A549 (cell line): Measurements from ENCODE around the gene LTA. TPM values are rescaled to one million over a fixed set of nuclear protein-coding genes. Genes with fewer than 3 reads are reported as not detected.

Source experiments
- ATAC-seq, 2 experiments: fragments of 200-7000 bp in 1 of 2; fragments of >200 bp in 1 of 2; cut with Nextera tagmentation in 1 of 2; cut with Tn5 transposase in 1 of 2; 3 replicates each; pipeline versions ENCODE4 v1.8.0 to v1.9.1; 2018 to 2020; ENCODE audit warnings: mild to moderate bottlenecking in 1 of 2, moderate library complexity in 1 of 2
- CTCF ChIA-PET: fragments of 300-600 bp; sonication (Branson Sonifier 250); formaldehyde crosslinking; extraction: SDS; loops from one replicate; lab custom pipeline; 2021; ENCODE audit warnings: antibody characterized with exemption, inconsistent platforms; lab: Yijun Ruan, JAX
- POLR2A ChIA-PET: fragments of 350-600 bp; formaldehyde crosslinking; extraction: SDS; loops from one replicate; lab custom pipeline; 2021; ENCODE audit warnings: antibody characterized with exemption, inconsistent platforms; lab: Yijun Ruan, JAX
- DNase-seq, 2 experiments: peaks; one replicate each; pipeline versions ENCODE4 v3.0.0 to v3.0.0-alpha.2; 2011 to 2016; ENCODE audit warnings: low read depth in 1 of 2, low spot score in 1 of 2
- FAIRE-seq: peaks from 2 replicates; lab custom pipeline; 2011; peaks lifted over from hg19 to GRCh38; lab: Jason Lieb, UNC
- H3K27ac ChIP-seq, 2 experiments: fragments of >200 bp; sonication (Bioruptor Twin); formaldehyde crosslinking; 3 replicates each; pipeline ENCODE4 v1.5.1; 2016 to 2017
- H3K4me1 ChIP-seq: fragments of >200 bp; sonication (Bioruptor Twin); formaldehyde crosslinking; 3 replicates; pipeline ENCODE4 v1.6.1; 2016
- H3K4me2 ChIP-seq: fragments of >200 bp; sonication (Bioruptor Twin); formaldehyde crosslinking; 3 replicates; pipeline ENCODE4 v1.6.1; 2016
- H3K4me3 ChIP-seq: fragments of >200 bp; sonication (Bioruptor Twin); formaldehyde crosslinking; 3 replicates; pipeline ENCODE4 v1.5.1; 2016
- H3K9me3 ChIP-seq: fragments of >200 bp; sonication (Bioruptor Twin); formaldehyde crosslinking; 3 replicates; pipeline ENCODE4 v1.6.1; 2016
- CHD2 ChIP-seq: fragments of 150-350 bp; IDR thresholded peaks from 2 replicates; pipeline ENCODE4 v1.6.1; 2014; ENCODE audit warnings: low read length; ENCODE audit not compliant: partially characterized antibody
- ELK1 ChIP-seq: fragments of 150-350 bp; IDR thresholded peaks from 2 replicates; pipeline ENCODE4 v1.6.1; 2014; ENCODE audit warnings: low read depth, mild to moderate bottlenecking, low read length
- EP300 ChIP-seq, 2 experiments: fragments of >200 bp; sonication (Bioruptor Twin); formaldehyde crosslinking; IDR thresholded peaks; 2 replicates in 1 of 2; 3 replicates in 1 of 2; pipeline ENCODE4 v1.6.1; 2016 to 2017
- ESRRA ChIP-seq: fragments of 150-350 bp; IDR thresholded peaks from 2 replicates; pipeline ENCODE4 v1.6.1; 2014; ENCODE audit warnings: mild to moderate bottlenecking, low read length, borderline replicate concordance
- FOSL2 ChIP-seq, 2 experiments: fragments of 450-650 bp in 1 of 2; fragments of >200 bp in 1 of 2; sonication (Bioruptor Twin) in 1 of 2; formaldehyde crosslinking; IDR thresholded peaks; 2 replicates each; pipeline versions ENCODE4 v1.5.0 to v1.6.1; 2016 to 2020; ENCODE audit warnings: mild to moderate bottlenecking in 1 of 2, moderate library complexity in 1 of 2
- FOXS1 ChIP-seq: fragments of 250-450 bp; sonication (Bioruptor Pico); IDR thresholded peaks from 2 replicates; pipeline ENCODE4 v1.5.0; 2020; ENCODE audit warnings: mild to moderate bottlenecking, moderate library complexity
- GATA3 ChIP-seq: IDR thresholded peaks from 2 replicates; pipeline ENCODE4 v1.6.1; 2012; ENCODE audit warnings: borderline replicate concordance
- HDAC2 ChIP-seq: fragments of 200-600 bp; sonication (generic); IDR thresholded peaks from 2 replicates; pipeline ENCODE4 v1.6.1; 2016
- HMGXB4 ChIP-seq: fragments of 250-450 bp; sonication (Bioruptor Pico); IDR thresholded peaks from 2 replicates; pipeline ENCODE4 v1.5.0; 2021; ENCODE audit warnings: mild to moderate bottlenecking, moderate library complexity, borderline replicate concordance
- HOXB5 ChIP-seq: fragments of 250-450 bp; sonication (Bioruptor Pico); IDR thresholded peaks from 2 replicates; pipeline ENCODE4 v1.5.0; 2020; ENCODE audit warnings: mild to moderate bottlenecking, moderate library complexity
- MAX ChIP-seq: IDR thresholded peaks from 2 replicates; pipeline ENCODE4 v1.6.1; 2012
- NFE2L2 ChIP-seq: fragments of 150-350 bp; conservative IDR thresholded peaks from 2 replicates; pipeline ENCODE4 v1.6.1; 2014; ENCODE audit warnings: low read length
- PBX3 ChIP-seq: IDR thresholded peaks from 2 replicates; pipeline ENCODE4 v1.6.1; 2012
- RARB ChIP-seq: fragments of 250-450 bp; sonication (Bioruptor Pico); IDR thresholded peaks from 2 replicates; pipeline ENCODE4 v1.8.0; 2021; ENCODE audit warnings: mild to moderate bottlenecking, moderate library complexity
- RCOR1 ChIP-seq: fragments of 150-350 bp; IDR thresholded peaks from 2 replicates; pipeline ENCODE4 v1.6.1; 2014; ENCODE audit warnings: antibody characterized with exemption, low read length, low read depth
- REST ChIP-seq: fragments of 200-600 bp; sonication (generic); IDR thresholded peaks from 2 replicates; pipeline ENCODE4 v1.6.1; 2016; ENCODE audit warnings: antibody characterized with exemption, mild to moderate bottlenecking, moderate library complexity
- SMC3 ChIP-seq: fragments of >200 bp; sonication (Bioruptor Twin); formaldehyde crosslinking; IDR thresholded peaks from 3 replicates; pipeline ENCODE4 v1.6.1; 2018; ENCODE audit warnings: inconsistent platforms
- TFCP2L1 ChIP-seq: fragments of 250-450 bp; sonication (Bioruptor Pico); IDR thresholded peaks from 2 replicates; pipeline ENCODE4 v1.5.0; 2021; ENCODE audit warnings: mild to moderate bottlenecking
- ZFP36 ChIP-seq: fragments of 450-650 bp; IDR thresholded peaks from 2 replicates; pipeline ENCODE4 v1.6.1; 2014; ENCODE audit warnings: borderline replicate concordance; ENCODE audit not compliant: partially characterized antibody
- WGBS: methylation state at CpG from one replicate; pipeline ENCODE4 v1.1.6; 2017; ENCODE audit errors: missing lambda C conversion rate; 5-methylcytosine and 5-hydroxymethylcytosine counted together
- polyA minus RNA-seq: library from RNA; depleted of rRNA, polyadenylated mRNA; stranded (reverse); fragments of >200 nt; gene quantifications from 2 replicates; pipeline ENCODE4 v1.2.3, GENCODE V29; 2011; rRNA and poly(A)+ RNA removed
- polyA plus RNA-seq, 4 experiments: library from polyadenylated mRNA; depleted of rRNA in 3 of 4; stranded (reverse); fragments of >200 nt; fragmentation: RNase III in 1 of 4; extraction: RNeasy Plus Mini Kit Qiagen cat#74134 plus additional on column Dnase treatment in 1 of 4; gene quantifications; 2 replicates in 3 of 4; 3 replicates in 1 of 4; pipeline ENCODE4 v1.2.3, GENCODE V29; 2011 to 2017

The LTA gene
- polyA plus RNA-seq (2011; rRNA removed) (0.07 TPM in 1 of 2 replicates, not detected in the other), polyA plus RNA-seq (2017; fragmentation: RNase III; extraction: RNeasy Plus Mini Kit Qiagen cat#74134 plus additional on column Dnase treatment) (0.07 to 0.08 TPM in 2 of 3 replicates, not detected in the other), polyA minus RNA-seq (not detected in 2 replicates)
- polyA plus RNA-seq (2012; cell fraction: cytosol; rRNA removed) = 0.04 TPM in 2 replicates
- polyA plus RNA-seq (2012; cell fraction: nucleus; rRNA removed) = 0.05 TPM in 1 of 2 replicates, not detected in the other

GRCh38 chr6:31572041-31572911 lies at the start of gene LTA:
TSS of gene LTA (plus strand) at chr6:31572289. CDS start at chr6:31572743, 454 bp downstream.
- CTCF ChIA-PET = interaction anchor here (1.0 to 18.3 kb wide), 3 partner anchors 8 to 22 kb away, joined by 3 to 338 read pairs (median 30); partner anchors contain the start of gene NCR3
- no peak for TF ChIP-seq FOSL2 (IDR thresholded peaks at IDR 0.05)
- TF ChIP-seq FOSL2 (CRISPR knock-in tag; IDR thresholded peaks at IDR 0.05) = no peak
- TF ChIP-seq REST = no peak
- no peak for TF ChIP-seq FOXS1 (CRISPR knock-in tag)
- no peak for TF ChIP-seq PBX3
- no peak for TF ChIP-seq RCOR1
- TF ChIP-seq HDAC2 = no peak
- no peak for TF ChIP-seq EP300 (IDR thresholded peaks at IDR 0.05)
- no peak for TF ChIP-seq HOXB5 (CRISPR knock-in tag)
- no peak for TF ChIP-seq TFCP2L1 (CRISPR knock-in tag)
- TF ChIP-seq HMGXB4 = no peak
- TF ChIP-seq SMC3 = no peak
- no peak for TF ChIP-seq CHD2
- TF ChIP-seq RARB (CRISPR knock-in tag) = no peak
- TF ChIP-seq MAX = no peak
- no peak for TF ChIP-seq ESRRA
- no peak for TF ChIP-seq ELK1
- TF ChIP-seq GATA3 = no peak
- no peak for TF ChIP-seq NFE2L2
- no peak for TF ChIP-seq ZFP36
- no peak within 1 kb of the TSS for H3K27ac ChIP-seq
- H3K4me1 ChIP-seq = no peaks in the 10 kb centered on the region
- POLR2A ChIA-PET = no interaction called here
- WGBS = 71% methylated on average over 18 of the region's 27 CpGs
- DNase-seq (no peak), ATAC-seq (no peak), FAIRE-seq (no peak)
- no peaks in the 10 kb centered on the region for H3K9me3 ChIP-seq
- H3K4me2 ChIP-seq = no peak within 1 kb of the TSS
- H3K4me3 ChIP-seq = no peak within 1 kb of the TSS
